WTC11 (cell line): Measurements from ENCODE around the gene ZFP2.

Source experiments
- EMX1 ChIP-seq: fragments of 250-450 bp; sonication (Bioruptor Pico); IDR thresholded peaks from 2 replicates; pipeline ENCODE4 v1.8.0; 2021; ENCODE audit warnings: mild to moderate bottlenecking
- ESRRA ChIP-seq: sonication (generic); formaldehyde crosslinking; IDR thresholded peaks from 2 replicates; pipeline ENCODE4 v1.8.1; 2022; ENCODE audit warnings: mild to moderate bottlenecking, missing genetic modification reagents, borderline replicate concordance
- FOXK1 ChIP-seq: sonication (generic); formaldehyde crosslinking; IDR thresholded peaks from 2 replicates; pipeline ENCODE4 v1.8.0; 2022; ENCODE audit warnings: mild to moderate bottlenecking, moderate library complexity, missing genetic modification reagents
- NR3C1 ChIP-seq: sonication (generic); formaldehyde crosslinking; conservative IDR thresholded peaks from 2 replicates; pipeline ENCODE4 v1.8.1; 2023; ENCODE audit warnings: low read depth, mild to moderate bottlenecking, missing genetic modification reagents
- SMAD3 ChIP-seq: sonication (generic); formaldehyde crosslinking; IDR thresholded peaks from 2 replicates; pipeline ENCODE4 v1.8.0; 2022; ENCODE audit warnings: missing genetic modification reagents, mild to moderate bottlenecking, borderline replicate concordance
- TEAD1 ChIP-seq: sonication (generic); formaldehyde crosslinking; IDR thresholded peaks from 2 replicates; pipeline ENCODE4 v1.8.0; 2022; ENCODE audit warnings: mild to moderate bottlenecking, missing genetic modification reagents
- ZNF138 ChIP-seq: sonication (generic); formaldehyde crosslinking; conservative IDR thresholded peaks from 2 replicates; pipeline ENCODE4 v1.8.1; 2022; ENCODE audit warnings: mild to moderate bottlenecking, moderate library complexity, missing genetic modification reagents
- ZNF263 ChIP-seq: sonication (generic); formaldehyde crosslinking; IDR thresholded peaks from 2 replicates; pipeline ENCODE4 v1.8.1; 2022; ENCODE audit warnings: low read depth, mild to moderate bottlenecking, moderate library complexity, missing genetic modification reagents
- TF ChIP-seq, protein P1 (sequence below): fragments of 200-600 bp; IDR thresholded peaks from 2 replicates; pipeline ENCODE4 v1.8.0; 2022; ENCODE audit warnings: antibody characterized with exemption
- TF ChIP-seq, protein P2 (sequence below): fragments of 250-450 bp; sonication (Bioruptor Pico); conservative IDR thresholded peaks from 2 replicates; pipeline ENCODE4 v1.9.0; 2021; ENCODE audit warnings: mild to moderate bottlenecking
- TF ChIP-seq, protein P3 (sequence below): sonication (generic); formaldehyde crosslinking; IDR thresholded peaks from 2 replicates; pipeline ENCODE4 v1.8.1; 2023; ENCODE audit warnings: mild to moderate bottlenecking, missing genetic modification reagents, moderate library complexity
- TF ChIP-seq, protein P4 (sequence below): sonication (generic); formaldehyde crosslinking; IDR thresholded peaks from 2 replicates; pipeline ENCODE4 v1.8.1; 2022; ENCODE audit warnings: mild to moderate bottlenecking, moderate library complexity, missing genetic modification reagents
- TF ChIP-seq, protein P5 (sequence below): sonication (generic); formaldehyde crosslinking; conservative IDR thresholded peaks from 2 replicates; pipeline ENCODE4 v1.8.1; 2022; ENCODE audit warnings: mild to moderate bottlenecking, missing genetic modification reagents

DNA sequence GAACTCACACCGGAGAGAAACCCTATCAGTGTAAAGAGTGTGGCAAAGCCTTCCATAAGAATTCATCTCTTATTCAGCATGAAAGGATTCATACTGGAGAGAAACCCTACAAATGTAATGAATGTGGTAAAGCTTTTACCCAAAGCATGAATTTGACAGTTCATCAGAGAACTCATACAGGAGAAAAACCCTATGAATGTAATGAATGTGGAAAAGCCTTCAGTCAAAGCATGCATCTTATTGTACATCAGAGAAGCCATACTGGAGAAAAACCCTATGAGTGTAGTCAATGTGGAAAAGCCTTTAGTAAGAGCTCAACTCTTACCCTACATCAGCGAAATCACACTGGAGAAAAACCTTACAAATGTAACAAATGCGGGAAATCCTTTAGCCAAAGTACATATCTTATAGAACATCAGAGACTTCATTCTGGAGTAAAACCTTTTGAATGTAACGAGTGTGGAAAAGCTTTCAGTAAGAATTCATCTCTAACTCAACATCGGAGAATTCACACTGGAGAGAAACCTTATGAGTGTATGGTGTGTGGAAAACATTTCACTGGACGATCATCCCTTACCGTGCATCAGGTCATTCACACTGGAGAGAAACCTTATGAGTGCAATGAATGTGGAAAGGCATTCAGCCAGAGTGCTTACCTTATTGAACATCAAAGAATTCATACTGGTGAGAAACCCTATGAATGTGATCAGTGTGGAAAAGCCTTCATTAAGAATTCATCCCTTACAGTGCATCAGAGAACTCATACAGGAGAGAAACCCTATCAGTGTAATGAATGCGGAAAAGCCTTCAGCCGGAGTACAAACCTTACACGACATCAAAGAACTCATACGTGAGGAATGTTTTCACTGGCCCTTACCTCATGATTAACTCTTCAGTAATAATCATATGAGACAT is 36.4 kb downstream of the ZFP2 start:
- TF ChIP-seq NR3C1 (CRISPR knock-in tag) (no peak), ESRRA (CRISPR knock-in tag) (no peak), FOXK1 (no peak), ZNF138 (CRISPR knock-in tag) (no peak), ZNF263 (CRISPR knock-in tag) (no peak), EMX1 (CRISPR knock-in tag) (no peak), SMAD3 (CRISPR knock-in tag) (no peak), TEAD1 (CRISPR knock-in tag) (no peak)
- TF ChIP-seq, protein P1, sequence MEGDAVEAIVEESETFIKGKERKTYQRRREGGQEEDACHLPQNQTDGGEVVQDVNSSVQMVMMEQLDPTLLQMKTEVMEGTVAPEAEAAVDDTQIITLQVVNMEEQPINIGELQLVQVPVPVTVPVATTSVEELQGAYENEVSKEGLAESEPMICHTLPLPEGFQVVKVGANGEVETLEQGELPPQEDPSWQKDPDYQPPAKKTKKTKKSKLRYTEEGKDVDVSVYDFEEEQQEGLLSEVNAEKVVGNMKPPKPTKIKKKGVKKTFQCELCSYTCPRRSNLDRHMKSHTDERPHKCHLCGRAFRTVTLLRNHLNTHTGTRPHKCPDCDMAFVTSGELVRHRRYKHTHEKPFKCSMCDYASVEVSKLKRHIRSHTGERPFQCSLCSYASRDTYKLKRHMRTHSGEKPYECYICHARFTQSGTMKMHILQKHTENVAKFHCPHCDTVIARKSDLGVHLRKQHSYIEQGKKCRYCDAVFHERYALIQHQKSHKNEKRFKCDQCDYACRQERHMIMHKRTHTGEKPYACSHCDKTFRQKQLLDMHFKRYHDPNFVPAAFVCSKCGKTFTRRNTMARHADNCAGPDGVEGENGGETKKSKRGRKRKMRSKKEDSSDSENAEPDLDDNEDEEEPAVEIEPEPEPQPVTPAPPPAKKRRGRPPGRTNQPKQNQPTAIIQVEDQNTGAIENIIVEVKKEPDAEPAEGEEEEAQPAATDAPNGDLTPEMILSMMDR, result no peak
- TF ChIP-seq, protein P2, sequence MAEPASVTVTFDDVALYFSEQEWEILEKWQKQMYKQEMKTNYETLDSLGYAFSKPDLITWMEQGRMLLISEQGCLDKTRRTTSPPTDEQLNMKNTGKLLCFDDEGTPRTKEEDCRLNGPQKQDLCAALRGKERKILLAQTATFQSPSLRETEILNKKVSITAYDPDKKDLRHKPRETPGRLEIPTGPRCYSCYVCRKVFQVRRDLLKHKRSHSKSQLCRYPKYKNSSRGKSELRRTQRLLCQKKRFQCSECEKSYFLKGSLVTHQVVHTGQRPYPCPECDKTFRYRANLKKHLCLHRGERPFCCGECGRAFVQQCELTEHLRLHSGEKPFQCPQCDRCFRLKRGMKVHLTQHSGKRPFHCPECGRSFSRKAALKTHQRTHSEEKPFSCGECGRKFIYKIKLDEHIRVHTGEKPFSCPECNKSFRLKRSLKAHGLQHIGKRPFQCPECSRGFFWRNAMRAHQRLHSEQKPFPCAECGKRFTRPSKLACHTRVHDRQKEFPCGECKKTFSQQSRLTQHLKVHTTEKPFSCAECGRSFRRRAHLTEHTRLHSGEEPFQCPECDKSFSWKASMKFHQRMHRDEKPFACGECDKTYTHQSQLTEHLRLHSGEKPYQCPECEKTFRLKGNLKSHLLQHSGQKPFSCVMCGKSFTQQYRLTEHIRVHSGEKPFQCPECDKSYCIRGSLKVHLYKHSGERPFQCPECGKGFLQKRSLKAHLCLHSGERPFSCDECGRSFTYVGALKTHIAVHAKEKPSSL (CRISPR knock-in tag), result no peak
- TF ChIP-seq, protein P3, sequence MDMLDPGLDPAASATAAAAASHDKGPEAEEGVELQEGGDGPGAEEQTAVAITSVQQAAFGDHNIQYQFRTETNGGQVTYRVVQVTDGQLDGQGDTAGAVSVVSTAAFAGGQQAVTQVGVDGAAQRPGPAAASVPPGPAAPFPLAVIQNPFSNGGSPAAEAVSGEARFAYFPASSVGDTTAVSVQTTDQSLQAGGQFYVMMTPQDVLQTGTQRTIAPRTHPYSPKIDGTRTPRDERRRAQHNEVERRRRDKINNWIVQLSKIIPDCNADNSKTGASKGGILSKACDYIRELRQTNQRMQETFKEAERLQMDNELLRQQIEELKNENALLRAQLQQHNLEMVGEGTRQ, result no peak
- TF ChIP-seq, protein P4, sequence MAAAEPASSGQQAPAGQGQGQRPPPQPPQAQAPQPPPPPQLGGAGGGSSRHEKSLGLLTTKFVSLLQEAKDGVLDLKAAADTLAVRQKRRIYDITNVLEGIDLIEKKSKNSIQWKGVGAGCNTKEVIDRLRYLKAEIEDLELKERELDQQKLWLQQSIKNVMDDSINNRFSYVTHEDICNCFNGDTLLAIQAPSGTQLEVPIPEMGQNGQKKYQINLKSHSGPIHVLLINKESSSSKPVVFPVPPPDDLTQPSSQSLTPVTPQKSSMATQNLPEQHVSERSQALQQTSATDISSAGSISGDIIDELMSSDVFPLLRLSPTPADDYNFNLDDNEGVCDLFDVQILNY (CRISPR knock-in tag), result no peak
- TF ChIP-seq, protein P5, sequence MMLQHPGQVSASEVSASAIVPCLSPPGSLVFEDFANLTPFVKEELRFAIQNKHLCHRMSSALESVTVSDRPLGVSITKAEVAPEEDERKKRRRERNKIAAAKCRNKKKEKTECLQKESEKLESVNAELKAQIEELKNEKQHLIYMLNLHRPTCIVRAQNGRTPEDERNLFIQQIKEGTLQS (CRISPR knock-in tag), result no peak
